ENCODE measurements around the gene KIF25.

KIF25 gene

GRCh38 chr6:168090064-168090690, 92.7 kb downstream of the KIF25 start:
- no peak for DNase-seq (ENCODE audit: low spot score)
- ChIA-PET CTCF (interaction anchor here (0.6 kb wide), 1 partner anchor 1991 kb away, joined by 3 read pairs; no protein-coding TSS in a partner anchor), POLR2A (ENCODE audit: low non-redundant PET) (no interaction called here)

GRCh38 chr6:168090706-168091105, 93.2 kb downstream of the KIF25 start:
- TF ChIP-seq CTCF (conservative IDR thresholded peaks at IDR 0.05; ENCODE audit: low read depth), result no peak
- no peak overlapping the region for H3K27ac ChIP-seq
- CTCF ChIA-PET, result interaction anchor here (0.7 kb wide), 1 partner anchor 33 kb away, joined by 3 read pairs; no protein-coding TSS in a partner anchor
- no peak for DNase-seq (ENCODE audit: low spot score)
- POLR2A ChIA-PET (ENCODE audit: low non-redundant PET), result no interaction called here

More at GRCh38 chr6:168090064-168090690, 92.7 kb downstream of the KIF25 start:
- no peak for TF ChIP-seq CTCF (conservative IDR thresholded peaks at IDR 0.05; ENCODE audit: low read depth)
- H3K27ac ChIP-seq, result no peak overlapping the region

GRCh38 chr6:168091381-168092264, 94.2 kb downstream of the KIF25 start:
- DNase-seq (ENCODE audit: low spot score), result no peak
- ChIA-PET CTCF (interaction anchor here (0.7 kb wide), 1 partner anchor 34 kb away, joined by 3 read pairs; no protein-coding TSS in a partner anchor), POLR2A (ENCODE audit: low non-redundant PET) (no interaction called here)
- no peak overlapping the region for H3K27ac ChIP-seq
- TF ChIP-seq CTCF (conservative IDR thresholded peaks at IDR 0.05; ENCODE audit: low read depth), result no peak

- ChIA-PET POLR2A (ENCODE audit: low non-redundant PET) (no interaction called here), CTCF (no interaction called here)
- no peak overlapping the region for H3K27ac ChIP-seq
- no peak for DNase-seq (ENCODE audit: low spot score)
- TF ChIP-seq CTCF (conservative IDR thresholded peaks at IDR 0.05; ENCODE audit: low read depth), result no peak
Measured at GRCh38 chr6:168092541-168092940, 95.1 kb downstream of the KIF25 start.

- POLR2A ChIA-PET (ENCODE audit: low non-redundant PET), result no interaction called here
Measured at GRCh38 chr6:168093071-168093505, 95.6 kb downstream of the KIF25 start.

More at GRCh38 chr6:168093071-168093505, 95.6 kb downstream of the KIF25 start:
- no peak overlapping the region for H3K27ac ChIP-seq
- no peak for DNase-seq (ENCODE audit: low spot score)
- TF ChIP-seq CTCF (conservative IDR thresholded peaks at IDR 0.05; ENCODE audit: low read depth), result no peak
- CTCF ChIA-PET, result interaction anchor here (0.7 kb wide), 1 partner anchor 9 kb away, joined by 3 read pairs; no protein-coding TSS in a partner anchor

All from RWPE1 (cell line).